ENCODE measurements around the gene PRDM7. TPM values are rescaled to one million over a fixed set of nuclear protein-coding genes. Genes with fewer than 3 reads are reported as not detected.
A peak's percentile ranks its signal among the peaks of the same experiment; 100 is the strongest.
"Not testable (repeated sequence)": the region's sequence is repeated elsewhere in the genome, so short reads cannot be mapped to it uniquely, and the experiment has no call there.

Gene PRDM7
- not detected for total RNA-seq

- H3K4me3 Mint-ChIP-seq = peak within 1 kb of the TSS; percentile 66
- CTCF ChIA-PET = no interaction called here
- peak; percentile 95 for DNase-seq
Measured at GRCh38 chr16:90077240-90077756, at the start of gene PRDM7. TSS of gene PRDM7 (minus strand) at chr16:90077331. CDS start at chr16:90075910, 1,421 bp downstream.

GRCh38 chr16:90121846-90122245, 44.7 kb upstream of the PRDM7 start:
- DNase-seq; H3K9me3 Mint-ChIP-seq (ENCODE audit: low read depth); CTCF ChIA-PET; ATAC-seq; H3K36me3 Mint-ChIP-seq; H3K27me3 Mint-ChIP-seq; H3K4me1 Mint-ChIP-seq; H3K27ac Mint-ChIP-seq; H3K4me3 Mint-ChIP-seq: not testable (repeated sequence)

More at GRCh38 chr16:90077240-90077756, at the start of gene PRDM7:
- peaks cover 62% of the 10 kb centered on the region for H3K27me3 Mint-ChIP-seq
- H3K9me3 Mint-ChIP-seq (ENCODE audit: low read depth) = no peaks in the 10 kb centered on the region
- no peaks in the 10 kb centered on the region for H3K36me3 Mint-ChIP-seq
- peaks cover 15% of the 10 kb centered on the region for H3K4me1 Mint-ChIP-seq
- peak within 1 kb of the TSS; percentile 7 for H3K27ac Mint-ChIP-seq
- ATAC-seq = peak; percentile 94

- H3K4me3 Mint-ChIP-seq; CTCF ChIA-PET; H3K27me3 Mint-ChIP-seq; H3K9me3 Mint-ChIP-seq (ENCODE audit: low read depth); DNase-seq; H3K4me1 Mint-ChIP-seq; H3K36me3 Mint-ChIP-seq; ATAC-seq; H3K27ac Mint-ChIP-seq: not testable (repeated sequence)
Measured at GRCh38 chr16:90107617-90108016, 30.5 kb upstream of the PRDM7 start.

GRCh38 chr16:90107060-90107459, 29.9 kb upstream of the PRDM7 start:
- DNase-seq; CTCF ChIA-PET; H3K9me3 Mint-ChIP-seq (ENCODE audit: low read depth); H3K36me3 Mint-ChIP-seq; H3K27me3 Mint-ChIP-seq; H3K4me1 Mint-ChIP-seq; H3K4me3 Mint-ChIP-seq; ATAC-seq; H3K27ac Mint-ChIP-seq: not testable (repeated sequence)

GRCh38 chr16:90106271-90106670, 29.1 kb upstream of the PRDM7 start:
- CTCF ChIA-PET; H3K9me3 Mint-ChIP-seq (ENCODE audit: low read depth); H3K27ac Mint-ChIP-seq; H3K4me1 Mint-ChIP-seq; H3K4me3 Mint-ChIP-seq; H3K36me3 Mint-ChIP-seq: not testable (repeated sequence)
- peak; percentile 96 for ATAC-seq
- DNase-seq = peak; percentile 79
- peaks cover 11% of the 10 kb centered on the region for H3K27me3 Mint-ChIP-seq

GRCh38 chr16:90104725-90105124, 27.6 kb upstream of the PRDM7 start:
- H3K36me3 Mint-ChIP-seq; ATAC-seq; CTCF ChIA-PET; H3K4me1 Mint-ChIP-seq; H3K9me3 Mint-ChIP-seq (ENCODE audit: low read depth); DNase-seq; H3K27ac Mint-ChIP-seq; H3K4me3 Mint-ChIP-seq: not testable (repeated sequence)
- H3K27me3 Mint-ChIP-seq = peaks cover 11% of the 10 kb centered on the region

- CTCF ChIA-PET; H3K9me3 Mint-ChIP-seq (ENCODE audit: low read depth); DNase-seq; H3K4me3 Mint-ChIP-seq; ATAC-seq; H3K27ac Mint-ChIP-seq; H3K36me3 Mint-ChIP-seq; H3K4me1 Mint-ChIP-seq: not testable (repeated sequence)
- H3K27me3 Mint-ChIP-seq = peaks cover 15% of the 10 kb centered on the region
Measured at GRCh38 chr16:90102086-90102884, 25.2 kb upstream of the PRDM7 start.

- ATAC-seq; H3K4me3 Mint-ChIP-seq; H3K36me3 Mint-ChIP-seq; CTCF ChIA-PET; H3K9me3 Mint-ChIP-seq (ENCODE audit: low read depth); H3K4me1 Mint-ChIP-seq; H3K27ac Mint-ChIP-seq; DNase-seq: not testable (repeated sequence)
- peaks cover 13% of the 10 kb centered on the region for H3K27me3 Mint-ChIP-seq
Measured at GRCh38 chr16:90101332-90101731, 24.2 kb upstream of the PRDM7 start.

GRCh38 chr16:90100790-90101189, 23.7 kb upstream of the PRDM7 start:
- H3K4me1 Mint-ChIP-seq; ATAC-seq; CTCF ChIA-PET; H3K27ac Mint-ChIP-seq; DNase-seq; H3K4me3 Mint-ChIP-seq; H3K9me3 Mint-ChIP-seq (ENCODE audit: low read depth); H3K36me3 Mint-ChIP-seq: not testable (repeated sequence)
- peaks cover 13% of the 10 kb centered on the region for H3K27me3 Mint-ChIP-seq

GRCh38 chr16:90100229-90100628, 23.1 kb upstream of the PRDM7 start:
- CTCF ChIA-PET; DNase-seq; H3K9me3 Mint-ChIP-seq (ENCODE audit: low read depth); H3K36me3 Mint-ChIP-seq; H3K4me1 Mint-ChIP-seq; H3K27ac Mint-ChIP-seq; ATAC-seq; H3K4me3 Mint-ChIP-seq: not testable (repeated sequence)
- H3K27me3 Mint-ChIP-seq = peaks cover 11% of the 10 kb centered on the region

- DNase-seq; H3K9me3 Mint-ChIP-seq (ENCODE audit: low read depth); H3K4me3 Mint-ChIP-seq; CTCF ChIA-PET; H3K27ac Mint-ChIP-seq; H3K36me3 Mint-ChIP-seq; H3K27me3 Mint-ChIP-seq; H3K4me1 Mint-ChIP-seq; ATAC-seq: not testable (repeated sequence)
Measured at GRCh38 chr16:90098936-90099335, 21.8 kb upstream of the PRDM7 start.

- H3K36me3 Mint-ChIP-seq; ATAC-seq; H3K9me3 Mint-ChIP-seq (ENCODE audit: low read depth); CTCF ChIA-PET; DNase-seq; H3K27ac Mint-ChIP-seq; H3K4me3 Mint-ChIP-seq; H3K27me3 Mint-ChIP-seq; H3K4me1 Mint-ChIP-seq: not testable (repeated sequence)
Measured at GRCh38 chr16:90097010-90097684, 20.0 kb upstream of the PRDM7 start.

- H3K27me3 Mint-ChIP-seq; H3K4me1 Mint-ChIP-seq; DNase-seq; H3K4me3 Mint-ChIP-seq; H3K27ac Mint-ChIP-seq; H3K9me3 Mint-ChIP-seq (ENCODE audit: low read depth); ATAC-seq; CTCF ChIA-PET; H3K36me3 Mint-ChIP-seq: not testable (repeated sequence)
Measured at GRCh38 chr16:90094791-90095190, 17.7 kb upstream of the PRDM7 start.

GRCh38 chr16:90094296-90094695, 17.2 kb upstream of the PRDM7 start:
- ATAC-seq; H3K27me3 Mint-ChIP-seq; H3K4me3 Mint-ChIP-seq; H3K4me1 Mint-ChIP-seq; H3K27ac Mint-ChIP-seq; H3K9me3 Mint-ChIP-seq (ENCODE audit: low read depth); CTCF ChIA-PET; H3K36me3 Mint-ChIP-seq; DNase-seq: not testable (repeated sequence)
